Tibial nerve (tissue), 4 donors: ENCODE results near the gene AHCYL1. TPM values are rescaled to one million over a fixed set of nuclear protein-coding genes. Genes with fewer than 3 reads are reported as not detected.

Experiments used
- DNase-seq, 2 donors: peaks; one replicate each; pipeline ENCODE4 v3.0.0-alpha.2; 2019; ENCODE audit warnings: low spot score in 2 of 2
- H3K27ac ChIP-seq, 4 donors: fragments of 200-600 bp; sonication (generic) in 3 of 4; one replicate each; pipeline ENCODE4 v1.5.1; 2017 to 2019; ENCODE audit warnings: mild to moderate bottlenecking in 1 of 4
- H3K27me3 ChIP-seq, 2 donors: fragments of 200-600 bp; sonication (generic) in 1 of 2; one replicate each; pipeline versions ENCODE4 v1.5.1 to v1.6.0; 2017 to 2019
- H3K36me3 ChIP-seq, 3 donors: fragments of 200-600 bp; sonication (generic); one replicate each; pipeline ENCODE4 v1.5.1; 2018 to 2019
- H3K4me1 ChIP-seq, 4 donors: fragments of 200-600 bp; sonication (generic) in 3 of 4; one replicate each; pipeline ENCODE4 v1.5.1; 2017 to 2019
- H3K4me3 ChIP-seq, 4 donors: fragments of 200-600 bp; sonication (generic) in 3 of 4; one replicate each; pipeline ENCODE4 v1.5.1; 2017 to 2019; ENCODE audit warnings: mild to moderate bottlenecking in 1 of 4, moderate library complexity in 1 of 4
- H3K9me3 ChIP-seq, 4 donors: fragments of 200-600 bp; sonication (generic) in 3 of 4; one replicate each; pipeline ENCODE4 v1.5.1; 2017 to 2019
- CTCF ChIP-seq, 5 experiments: fragments of 200-600 bp in 3 of 5; fragments of 450-650 bp in 2 of 5; sonication (generic) in 3 of 5; IDR thresholded peaks; one replicate each; pipeline ENCODE4 v1.5.1; 2016 to 2019; ENCODE audit warnings: antibody characterized with exemption in 5 of 5, mild to moderate bottlenecking in 3 of 5, moderate library complexity in 2 of 5
- EP300 ChIP-seq, 2 donors: sonication (generic); formaldehyde crosslinking; IDR thresholded peaks; one replicate each; pipeline ENCODE4 v1.6.1; 2017; ENCODE audit warnings: antibody characterized with exemption in 2 of 2, mild to moderate bottlenecking in 1 of 2
- POLR2A ChIP-seq, 2 donors: fragments of 450-650 bp; IDR thresholded peaks; one replicate each; pipeline ENCODE4 v1.6.1; 2017; ENCODE audit warnings: antibody characterized with exemption in 2 of 2, mild to moderate bottlenecking in 2 of 2, moderate library complexity in 2 of 2
- WGBS, 2 donors: methylation state at CpG; one replicate each; pipeline ENCODE4 v1.1.5; 2018; 5-methylcytosine and 5-hydroxymethylcytosine counted together
- total RNA-seq, 4 donors: library from RNA; depleted of rRNA; stranded (reverse); fragments of >200 nt; gene quantifications; one replicate each; pipeline ENCODE4 v1.1.0, GENCODE V29; 2016

AHCYL1 gene
- total RNA-seq, 4 donors from 2014 or later: 45.4 to 76.3 (median 55.6) TPM

GRCh38 chr1:110007046-110007830 is 22.7 kb downstream of the AHCYL1 start:
- Histone ChIP-seq H3K4me1 (peaks cover 0 to 50% (median 30%) of the 10 kb centered on the region in 4 donors), H3K27me3 (no peaks in the 10 kb centered on the region), H3K36me3 (peaks cover 0 to 32% (median 0%) of the 10 kb centered on the region in 3 donors), H3K4me3 (no peak overlapping the region), H3K27ac (no peak overlapping the region), H3K9me3 (no peaks in the 10 kb centered on the region)
- WGBS, 2 donors: 72 to 82% methylated on average over 4 of the region's 4 CpGs
- no peak for DNase-seq
- TF ChIP-seq EP300 (IDR thresholded peaks at IDR 0.05) (no peak), POLR2A (IDR thresholded peaks at IDR 0.05) (no peak), CTCF (IDR thresholded peaks at IDR 0.05) (no peak)

GRCh38 chr1:110008971-110009565 is 24.5 kb downstream of the AHCYL1 start:
- H3K36me3 ChIP-seq: peaks cover 0 to 51% (median 7%) of the 10 kb centered on the region in 3 donors
- WGBS, 2 donors: 83 to 86% methylated on average over 7 of the region's 7 CpGs
- no peaks in the 10 kb centered on the region for H3K9me3 ChIP-seq
- peaks cover 0 to 32% (median 24%) of the 10 kb centered on the region in 4 donors for H3K4me1 ChIP-seq
- H3K27ac ChIP-seq: no peak overlapping the region
- H3K27me3 ChIP-seq: no peaks in the 10 kb centered on the region
- no peak for DNase-seq
- H3K4me3 ChIP-seq: no peak overlapping the region
- no peak for TF ChIP-seq POLR2A (IDR thresholded peaks at IDR 0.05)
- no peak for TF ChIP-seq EP300 (IDR thresholded peaks at IDR 0.05)

- TF ChIP-seq POLR2A (IDR thresholded peaks at IDR 0.05): no peak
- TF ChIP-seq CTCF (IDR thresholded peaks at IDR 0.05): peak; percentile 26 to 46 (median 33)
- Histone ChIP-seq H3K4me3 (no peak overlapping the region), H3K27ac (peak overlapping the region in 3 of 4 donors; percentile 42 to 67 (median 47)), H3K9me3 (no peaks in the 10 kb centered on the region), H3K27me3 (no peaks in the 10 kb centered on the region), H3K4me1 (peaks cover 0 to 7% (median 2%) of the 10 kb centered on the region in 4 donors), H3K36me3 (peaks cover 0 to 76% (median 11%) of the 10 kb centered on the region in 3 donors)
- WGBS, 2 donors: 43 to 45% methylated on average over 2 of the region's 2 CpGs
- DNase-seq: no peak
Observed at GRCh38 chr1:110011527-110012041, 27.0 kb downstream of the AHCYL1 start.

GRCh38 chr1:110012100-110012780 is 27.7 kb downstream of the AHCYL1 start:
- no peaks in the 10 kb centered on the region for H3K27me3 ChIP-seq
- TF ChIP-seq POLR2A (IDR thresholded peaks at IDR 0.05): no peak
- H3K27ac ChIP-seq: peak overlapping the region in 3 of 4 donors; percentile 42 to 67 (median 47)
- H3K4me1 ChIP-seq: peaks cover 0 to 4% (median under 1%) of the 10 kb centered on the region in 4 donors
- 83 to 85% methylated on average over 6 of the region's 6 CpGs for WGBS, 2 donors
- H3K4me3 ChIP-seq: no peak overlapping the region
- no peaks in the 10 kb centered on the region for H3K9me3 ChIP-seq
- peaks cover 0 to 82% (median 18%) of the 10 kb centered on the region in 3 donors for H3K36me3 ChIP-seq
- DNase-seq: no peak

- H3K9me3 ChIP-seq: no peaks in the 10 kb centered on the region
- peaks cover 0 to 100% (median 51%) of the 10 kb centered on the region in 3 donors for H3K36me3 ChIP-seq
- no peak overlapping the region for H3K4me3 ChIP-seq
- DNase-seq: no peak
- no peak overlapping the region for H3K27ac ChIP-seq
- 91 to 94% methylated on average over 3 of the region's 3 CpGs for WGBS, 2 donors
- TF ChIP-seq EP300 (IDR thresholded peaks at IDR 0.05) (no peak), CTCF (IDR thresholded peaks at IDR 0.05) (no peak), POLR2A (IDR thresholded peaks at IDR 0.05) (no peak)
- no peaks in the 10 kb centered on the region for H3K4me1 ChIP-seq
- no peaks in the 10 kb centered on the region for H3K27me3 ChIP-seq
Observed at GRCh38 chr1:110017792-110018191, 33.2 kb downstream of the AHCYL1 start.
